Caco-2 (cell line): Measurements from ENCODE around the gene MRPL52. TPM values are rescaled to one million over a fixed set of nuclear protein-coding genes. Genes with fewer than 3 reads are reported as not detected.

ENCODE experiments used
- BruUV-seq: library from RNA; stranded (reverse); fragments of 400-500 nt; replicated peaks from 2 replicates; lab custom pipeline; 2021; lab: Mats Ljungman, UMichigan
- CTCF ChIA-PET: fragments of 300-600 bp; sonication (Branson Sonifier 250); formaldehyde crosslinking; loops from one replicate; lab custom pipeline; 2022; ENCODE audit warnings: antibody characterized with exemption; lab: Charles Lee
- POLR2A ChIA-PET: fragments of 300-600 bp; sonication (Branson Sonifier 250); formaldehyde crosslinking; loops from one replicate; lab custom pipeline; 2022; ENCODE audit warnings: antibody characterized with exemption; lab: Charles Lee
- DNase-seq, 2 experiments: peaks; one replicate each; pipeline versions ENCODE4 v3.0.0 to v3.0.0-alpha.2; 2020 to 2022
- H3K27me3 ChIP-seq: replicated peaks from 2 replicates; pipeline ENCODE4 v1.6.0; 2011; ENCODE audit warnings: low read length; ENCODE audit not compliant: control insufficient read depth, insufficient read depth
- H3K36me3 ChIP-seq: 2 replicates; pipeline ENCODE4 v1.5.1; 2011; ENCODE audit warnings: low read length; ENCODE audit not compliant: control insufficient read depth, insufficient read depth
- H3K4me1 ChIP-seq: fragments of 250-450 bp; sonication (Bioruptor Pico); 2 replicates; pipeline ENCODE4 v1.5.1; 2020; ENCODE audit warnings: mild to moderate bottlenecking
- H3K4me3 ChIP-seq: 2 replicates; pipeline ENCODE4 v1.5.1; 2011; ENCODE audit warnings: low read depth, mild to moderate bottlenecking, control low read depth, low read length
- H3K9me3 ChIP-seq: fragments of 250-450 bp; sonication (Bioruptor Pico); 2 replicates; pipeline ENCODE4 v1.5.1; 2020; ENCODE audit warnings: mild to moderate bottlenecking, moderate library complexity
- H3K27ac Mint-ChIP-seq: one replicate; pipeline ENCODE4 v1.8.0; 2022; ENCODE audit warnings: mixed read lengths; ENCODE audit not compliant: unreplicated experiment
- H3K27me3 Mint-ChIP-seq: one replicate; pipeline ENCODE4 v1.8.0; 2022; ENCODE audit warnings: mixed read lengths; ENCODE audit not compliant: insufficient read depth, unreplicated experiment
- H3K36me3 Mint-ChIP-seq: one replicate; pipeline ENCODE4 v1.8.0; 2022; ENCODE audit warnings: mild to moderate bottlenecking, mixed read lengths; ENCODE audit not compliant: insufficient read depth, unreplicated experiment
- H3K4me1 Mint-ChIP-seq: one replicate; pipeline ENCODE4 v1.8.0; 2022; ENCODE audit warnings: low read depth, mixed read lengths; ENCODE audit not compliant: unreplicated experiment
- H3K4me3 Mint-ChIP-seq: one replicate; pipeline ENCODE4 v1.8.0; 2022; ENCODE audit warnings: mild to moderate bottlenecking, moderate library complexity, mixed read lengths; ENCODE audit not compliant: unreplicated experiment
- H3K9me3 Mint-ChIP-seq: one replicate; pipeline ENCODE4 v1.8.0; 2022; ENCODE audit warnings: mixed read lengths; ENCODE audit not compliant: unreplicated experiment
- intact Hi-C: fragments of 100-400 bp; cut with micrococcal nuclease; formaldehyde crosslinking; loops from one replicate; pipeline ENCODE4 v1.10.0; 2022; ENCODE audit not compliant: unreplicated experiment
- total RNA-seq: library from RNA; stranded (reverse); gene quantifications from 2 replicates; pipeline ENCODE4 v1.2.3, GENCODE V29; 2022
- TF ChIP-seq, protein P1 (sequence below), 2 experiments: fragments of 200-600 bp in 1 of 2; IDR thresholded peaks; 1 replicate in 1 of 2; 2 replicates in 1 of 2; pipeline versions ENCODE4 v1.5.1 to v1.8.0; 2011 to 2022; ENCODE audit warnings: antibody characterized with exemption in 1 of 2, control low read depth in 1 of 2, inconsistent platforms in 1 of 2, low read depth in 1 of 2, low read length in 1 of 2, mild to moderate bottlenecking in 1 of 2, moderate library complexity in 1 of 2; ENCODE audit not compliant: insufficient read depth in 1 of 2, severe bottlenecking in 1 of 2, unreplicated experiment in 1 of 2

Gene MRPL52
- total RNA-seq, 1 experiment from 2014 or later, result 149 TPM

DNA sequence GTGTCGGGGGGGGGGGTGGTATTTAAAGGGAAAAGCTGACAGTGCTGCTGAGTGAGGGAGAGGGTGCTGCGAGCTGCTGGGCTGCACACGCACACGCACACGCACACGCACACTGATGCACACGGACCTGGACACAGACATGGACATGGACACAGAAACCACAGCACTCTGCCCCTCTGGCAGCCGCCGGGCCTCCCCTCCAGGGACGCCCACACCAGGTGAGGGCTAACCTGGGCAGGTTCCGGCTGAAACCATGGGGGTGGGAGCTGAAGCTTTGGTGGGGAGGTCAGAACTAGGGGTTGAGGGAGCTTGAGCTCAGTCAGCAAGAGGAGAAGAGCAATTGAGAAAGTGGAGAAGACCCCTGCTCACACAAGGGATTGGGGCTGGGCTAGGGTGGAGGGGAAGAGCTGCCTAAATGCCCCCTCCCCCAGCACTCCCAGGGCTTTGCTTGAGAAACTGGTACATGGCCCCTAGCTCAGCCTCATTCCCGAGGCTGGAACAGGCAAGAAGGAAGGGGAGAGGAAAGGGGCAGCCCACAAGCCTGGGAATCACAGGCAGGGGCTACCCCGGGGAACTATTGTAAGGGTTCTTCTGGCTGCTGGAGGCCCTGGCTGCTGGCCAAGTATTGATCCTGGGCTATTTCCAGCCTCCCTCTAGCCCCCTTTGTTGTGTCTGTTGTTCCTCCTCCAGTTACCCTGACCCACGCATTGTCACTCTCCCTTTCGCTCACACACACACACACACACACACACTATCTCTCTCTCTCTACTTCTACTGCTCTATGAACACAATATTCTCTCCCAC is 53.7 kb downstream of the MRPL52 start, which contains the start of gene REM2:
Gene REM2 (plus strand): TSS at position 50 of the 804 bp plus-strand sequence. CDS start 66 bp downstream, at position 116.
- peaks cover 11% of the 10 kb centered on the region for H3K36me3 Mint-ChIP-seq
- Histone ChIP-seq H3K27me3 (no peaks in the 10 kb centered on the region), H3K36me3 (no peaks in the 10 kb centered on the region), H3K9me3 (no peaks in the 10 kb centered on the region), H3K4me1 (peaks cover 16% of the 10 kb centered on the region), H3K4me3 (no peak within 1 kb of the TSS)
- H3K9me3 Mint-ChIP-seq, result no peaks in the 10 kb centered on the region
- TF ChIP-seq, protein P1, sequence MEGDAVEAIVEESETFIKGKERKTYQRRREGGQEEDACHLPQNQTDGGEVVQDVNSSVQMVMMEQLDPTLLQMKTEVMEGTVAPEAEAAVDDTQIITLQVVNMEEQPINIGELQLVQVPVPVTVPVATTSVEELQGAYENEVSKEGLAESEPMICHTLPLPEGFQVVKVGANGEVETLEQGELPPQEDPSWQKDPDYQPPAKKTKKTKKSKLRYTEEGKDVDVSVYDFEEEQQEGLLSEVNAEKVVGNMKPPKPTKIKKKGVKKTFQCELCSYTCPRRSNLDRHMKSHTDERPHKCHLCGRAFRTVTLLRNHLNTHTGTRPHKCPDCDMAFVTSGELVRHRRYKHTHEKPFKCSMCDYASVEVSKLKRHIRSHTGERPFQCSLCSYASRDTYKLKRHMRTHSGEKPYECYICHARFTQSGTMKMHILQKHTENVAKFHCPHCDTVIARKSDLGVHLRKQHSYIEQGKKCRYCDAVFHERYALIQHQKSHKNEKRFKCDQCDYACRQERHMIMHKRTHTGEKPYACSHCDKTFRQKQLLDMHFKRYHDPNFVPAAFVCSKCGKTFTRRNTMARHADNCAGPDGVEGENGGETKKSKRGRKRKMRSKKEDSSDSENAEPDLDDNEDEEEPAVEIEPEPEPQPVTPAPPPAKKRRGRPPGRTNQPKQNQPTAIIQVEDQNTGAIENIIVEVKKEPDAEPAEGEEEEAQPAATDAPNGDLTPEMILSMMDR (IDR thresholded peaks at IDR 0.05; ENCODE audit: insufficient read depth in 1 of 2, low read depth in 1 of 2, low read length in 1 of 2, severe bottlenecking in 1 of 2, unreplicated experiment in 1 of 2), result no peak
- no peak within 1 kb of the TSS for H3K4me3 Mint-ChIP-seq
- CTCF ChIA-PET, result interaction anchor here (1.2 to 1.8 kb wide), 3 partner anchors 9 to 31 kb away, joined by 3 to 6 read pairs (median 6); no protein-coding TSS in a partner anchor
- peaks cover 19% of the 10 kb centered on the region for H3K4me1 Mint-ChIP-seq
- no peaks in the 10 kb centered on the region for H3K27me3 Mint-ChIP-seq
- intact Hi-C loops, result no loop called here
- POLR2A ChIA-PET, result interaction anchor here (1.0 kb wide), 1 partner anchor 62 kb away, joined by 5 read pairs; no protein-coding TSS in a partner anchor
- BruUV-seq, result no TSS peak
- no peak for DNase-seq
- H3K27ac Mint-ChIP-seq, result peak within 1 kb of the TSS; percentile 40

DNA sequence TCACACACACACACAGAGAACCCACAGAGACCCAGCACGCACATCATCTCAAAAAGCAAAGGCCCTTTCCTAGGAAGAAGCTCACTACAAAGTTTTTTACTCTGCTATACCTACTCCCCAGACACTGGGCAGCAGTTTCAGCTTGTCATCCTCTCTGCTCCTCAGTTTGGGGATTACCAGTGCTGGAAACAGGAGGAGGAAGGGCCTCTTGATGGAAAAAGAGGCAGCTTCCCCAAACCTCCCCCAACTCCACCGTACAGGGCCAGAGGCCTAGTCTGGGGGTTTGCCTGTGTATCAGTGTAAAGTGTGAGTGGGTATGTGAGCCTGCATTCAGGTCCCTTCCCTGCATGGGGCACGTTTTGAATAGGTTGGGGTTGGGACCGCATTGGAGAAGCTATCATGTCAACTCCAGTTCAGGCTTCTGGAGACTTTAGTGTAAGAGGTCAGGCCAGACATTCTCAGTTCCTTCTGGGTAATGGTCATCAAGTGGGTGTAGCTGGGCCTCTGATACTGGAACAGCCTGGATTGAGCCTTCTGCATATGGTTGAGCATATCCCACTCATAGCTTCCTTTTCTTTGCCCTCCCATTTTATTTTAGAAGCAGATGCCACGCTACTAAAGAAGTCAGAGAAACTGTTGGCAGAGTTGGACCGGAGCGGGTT is 54.5 kb downstream of the MRPL52 start:
- CTCF ChIA-PET, result interaction anchor here (1.8 to 2.0 kb wide), 2 partner anchors 12 to 13 kb away, joined by 6 to 8 read pairs; partner anchors contain the start of gene LRP10
- POLR2A ChIA-PET, result no interaction called here
- H3K9me3 ChIP-seq, result no peaks in the 10 kb centered on the region
- Mint-ChIP-seq H3K27ac (no peak overlapping the region), H3K9me3 (no peaks in the 10 kb centered on the region), H3K36me3 (peaks cover 11% of the 10 kb centered on the region), H3K4me1 (peaks cover 13% of the 10 kb centered on the region), H3K4me3 (no peak overlapping the region), H3K27me3 (no peaks in the 10 kb centered on the region)
- no peaks in the 10 kb centered on the region for H3K27me3 ChIP-seq
- TF ChIP-seq, protein P1 (IDR thresholded peaks at IDR 0.05; ENCODE audit: insufficient read depth in 1 of 2, low read depth in 1 of 2, low read length in 1 of 2, severe bottlenecking in 1 of 2, unreplicated experiment in 1 of 2), result no peak
- H3K4me1 ChIP-seq, result peaks cover 9% of the 10 kb centered on the region
- no peak overlapping the region for H3K4me3 ChIP-seq
- intact Hi-C loops, result no loop called here
- H3K36me3 ChIP-seq, result no peaks in the 10 kb centered on the region
- BruUV-seq, result no TSS peak
- DNase-seq, result no peak

Other genes with a start within 250 kb of the MRPL52 start
- 151 and 160 TPM in 2 replicates for gene DAD1, start 240.7 kb upstream of the MRPL52 start, total RNA-seq
- 64.5 and 73.5 TPM in 2 replicates for gene ABHD4, start 231.6 kb upstream of the MRPL52 start, total RNA-seq
- 0.16 and 0.18 TPM in 2 replicates for gene OR6J1, start 185.5 kb upstream of the MRPL52 start, total RNA-seq
- gene OXA1L, start 63.2 kb upstream of the MRPL52 start, total RNA-seq, result 110 and 116 TPM in 2 replicates
- gene SLC7A7, start 14.5 kb upstream of the MRPL52 start, total RNA-seq, result 380 and 443 TPM in 2 replicates
- gene MMP14, start 6.7 kb downstream of the MRPL52 start, total RNA-seq, result 57.2 and 62.9 TPM in 2 replicates
- gene LRP10, start 41.9 kb downstream of the MRPL52 start, total RNA-seq, result 29.6 and 34.0 TPM in 2 replicates
- gene REM2, start 53.3 kb downstream of the MRPL52 start, total RNA-seq, result 0.41 and 0.44 TPM in 2 replicates
- 67.0 and 70.0 TPM in 2 replicates for gene RBM23, start 89.3 kb downstream of the MRPL52 start, total RNA-seq
- 107 and 111 TPM in 2 replicates for gene PRMT5, start 99.5 kb downstream of the MRPL52 start, total RNA-seq
- gene HAUS4, start 127.2 kb downstream of the MRPL52 start, total RNA-seq, result 67.7 and 70.7 TPM in 2 replicates
- gene AJUBA, start 152.7 kb downstream of the MRPL52 start, total RNA-seq, result 184 and 211 TPM in 2 replicates
- gene C14orf93, start 180.3 kb downstream of the MRPL52 start, total RNA-seq, result 7.2 and 7.8 TPM in 2 replicates
- gene PSMB5, start 205.0 kb downstream of the MRPL52 start, total RNA-seq, result 172 and 189 TPM in 2 replicates
- gene PSMB11, start 212.3 kb downstream of the MRPL52 start, total RNA-seq, result not detected in 2 replicates
- 7.9 TPM in 2 replicates for gene CDH24, start 227.6 kb downstream of the MRPL52 start, total RNA-seq